ENCODE data around the gene CCNK. TPM values are rescaled to one million over a fixed set of nuclear protein-coding genes. Genes with fewer than 3 reads are reported as not detected.

CCNK gene
- total and polyA plus RNA-seq, 10 of the 15 experiments (the other 5 are each of a cell fraction or from before 2014, with no cell fraction given), result 10.8 to 88.0 (median 22.5) TPM

DNA sequence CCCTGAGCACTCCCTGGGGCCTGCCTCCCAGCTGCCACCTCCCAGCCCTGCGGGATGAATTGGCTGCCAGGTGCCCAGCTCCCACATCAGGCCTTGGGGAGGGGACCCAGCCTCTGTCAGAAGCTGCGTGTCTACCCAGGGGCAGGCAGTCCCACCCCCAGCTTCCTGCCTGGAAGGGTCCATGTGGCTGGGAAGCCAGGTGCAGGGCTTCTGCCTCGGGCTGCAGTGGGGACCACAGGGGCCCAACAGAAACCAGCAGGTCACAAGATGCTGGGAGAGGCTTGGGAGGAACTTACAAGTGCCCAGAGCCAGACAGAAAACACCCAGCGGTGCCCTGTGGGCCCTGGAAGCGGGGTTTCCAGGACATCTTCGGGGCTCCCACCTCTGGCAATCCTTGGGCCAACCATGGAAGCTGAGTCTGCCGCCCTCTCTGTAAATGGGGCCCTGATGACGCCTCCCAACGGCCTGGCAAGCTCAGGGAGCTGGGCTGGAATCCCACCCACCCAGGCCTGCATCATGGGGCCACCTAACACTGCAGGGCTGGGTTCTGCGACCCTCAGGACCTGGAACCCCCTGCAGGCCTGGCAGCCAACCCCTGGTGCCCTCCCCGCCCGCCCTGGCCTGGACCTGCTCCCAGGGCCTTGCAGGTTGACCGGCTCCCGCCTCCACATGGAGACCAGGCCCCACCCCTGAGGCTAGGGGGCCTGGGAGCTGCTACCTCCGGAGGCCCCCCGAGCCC lies 36.6 kb downstream of the CCNK start:
- peaks cover 0 to 3% of the 10 kb centered on the region in 2 experiments; a peak in 2 of 4 replicates for H3K36me3 ChIP-seq (ENCODE audit: control insufficient read depth in 2 of 2, insufficient read depth in 2 of 2, low read length in 1 of 2)
- ATAC-seq, result peak; percentile 5; the same call in 2 of the 3 replicates

More for the DNA sequence above, 36.6 kb downstream of the CCNK start:
- H3K4me1 ChIP-seq (ENCODE audit: control insufficient read depth, insufficient read depth, low read length), result no peaks in the 10 kb centered on the region
- no TSS peak for BruUV-seq (replicated peaks)
- no peak overlapping the region for H2AFZ ChIP-seq (ENCODE audit: control insufficient read depth, low read depth, low read length)
- POLR2A ChIA-PET, result no interaction called here
- CTCF ChIA-PET, result interaction anchor here (0.7 to 1.3 kb wide), 4 partner anchors 105 to 116 kb away, joined by 3 to 7 read pairs (median 3); no protein-coding TSS in a partner anchor
- FAIRE-seq (no peak), DNase-seq (ENCODE audit: low read depth, low spot score) (no peak)
- SMC1A ChIA-PET (ENCODE audit: uncharacterized antibody, unreplicated experiment), result no interaction called here
- TF ChIP-seq SUPT20H (IDR thresholded peaks at IDR 0.05; ENCODE audit: borderline replicate concordance, control insufficient read depth, low read depth, low read length) (no peak), SRF (IDR thresholded peaks at IDR 0.05; ENCODE audit: low read depth in 2 of 2, low read length in 2 of 2) (no peak), CHD1 (IDR thresholded peaks at IDR 0.05; ENCODE audit: low read depth, low read length) (no peak), SREBF1 (IDR thresholded peaks at IDR 0.05; ENCODE audit: low read length) (no peak), SIN3A (IDR thresholded peaks at IDR 0.05; ENCODE audit: low read depth, low read length) (no peak), TCF7 (IDR thresholded peaks at IDR 0.05; ENCODE audit: borderline replicate concordance) (no peak), RFX5 (IDR thresholded peaks at IDR 0.05; ENCODE audit: low read depth, low read length) (no peak), MXI1 (IDR thresholded peaks at IDR 0.05; ENCODE audit: low read depth, low read length) (no peak), RB1 (IDR thresholded peaks at IDR 0.05; ENCODE audit: borderline replicate concordance) (no peak)
- TF ChIP-seq, protein P1, sequence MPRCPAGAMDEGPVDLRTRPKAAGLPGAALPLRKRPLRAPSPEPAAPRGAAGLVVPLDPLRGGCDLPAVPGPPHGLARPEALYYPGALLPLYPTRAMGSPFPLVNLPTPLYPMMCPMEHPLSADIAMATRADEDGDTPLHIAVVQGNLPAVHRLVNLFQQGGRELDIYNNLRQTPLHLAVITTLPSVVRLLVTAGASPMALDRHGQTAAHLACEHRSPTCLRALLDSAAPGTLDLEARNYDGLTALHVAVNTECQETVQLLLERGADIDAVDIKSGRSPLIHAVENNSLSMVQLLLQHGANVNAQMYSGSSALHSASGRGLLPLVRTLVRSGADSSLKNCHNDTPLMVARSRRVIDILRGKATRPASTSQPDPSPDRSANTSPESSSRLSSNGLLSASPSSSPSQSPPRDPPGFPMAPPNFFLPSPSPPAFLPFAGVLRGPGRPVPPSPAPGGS (IDR thresholded peaks at IDR 0.05; ENCODE audit: borderline replicate concordance, insufficient read depth, low read depth, low read length, poor library complexity, severe bottlenecking), result no peak
- TF ChIP-seq, protein P2, sequence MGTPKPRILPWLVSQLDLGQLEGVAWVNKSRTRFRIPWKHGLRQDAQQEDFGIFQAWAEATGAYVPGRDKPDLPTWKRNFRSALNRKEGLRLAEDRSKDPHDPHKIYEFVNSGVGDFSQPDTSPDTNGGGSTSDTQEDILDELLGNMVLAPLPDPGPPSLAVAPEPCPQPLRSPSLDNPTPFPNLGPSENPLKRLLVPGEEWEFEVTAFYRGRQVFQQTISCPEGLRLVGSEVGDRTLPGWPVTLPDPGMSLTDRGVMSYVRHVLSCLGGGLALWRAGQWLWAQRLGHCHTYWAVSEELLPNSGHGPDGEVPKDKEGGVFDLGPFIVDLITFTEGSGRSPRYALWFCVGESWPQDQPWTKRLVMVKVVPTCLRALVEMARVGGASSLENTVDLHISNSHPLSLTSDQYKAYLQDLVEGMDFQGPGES (IDR thresholded peaks at IDR 0.05), result no peak
- TF ChIP-seq, protein P3, sequence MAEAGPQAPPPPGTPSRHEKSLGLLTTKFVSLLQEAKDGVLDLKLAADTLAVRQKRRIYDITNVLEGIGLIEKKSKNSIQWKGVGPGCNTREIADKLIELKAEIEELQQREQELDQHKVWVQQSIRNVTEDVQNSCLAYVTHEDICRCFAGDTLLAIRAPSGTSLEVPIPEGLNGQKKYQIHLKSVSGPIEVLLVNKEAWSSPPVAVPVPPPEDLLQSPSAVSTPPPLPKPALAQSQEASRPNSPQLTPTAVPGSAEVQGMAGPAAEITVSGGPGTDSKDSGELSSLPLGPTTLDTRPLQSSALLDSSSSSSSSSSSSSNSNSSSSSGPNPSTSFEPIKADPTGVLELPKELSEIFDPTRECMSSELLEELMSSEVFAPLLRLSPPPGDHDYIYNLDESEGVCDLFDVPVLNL (IDR thresholded peaks at IDR 0.05; ENCODE audit: low read depth, low read length), result no peak
- no peak overlapping the region for H3K4me3 ChIP-seq
- H3K79me2 ChIP-seq (ENCODE audit: control insufficient read depth, insufficient read depth, low read length), result no peaks in the 10 kb centered on the region
- in situ Hi-C loops (cut with MboI), result no loop called here
- no peaks in the 10 kb centered on the region for H4K20me1 ChIP-seq (ENCODE audit: control insufficient read depth, insufficient read depth)
- H3K4me2 ChIP-seq (ENCODE audit: control insufficient read depth, insufficient read depth), result no peak overlapping the region
- RAD21 ChIA-PET (ENCODE audit: unreplicated experiment), result interaction anchor here (1.1 kb wide), 1 partner anchor 112 kb away, joined by 3 read pairs; no protein-coding TSS in a partner anchor
- no peaks in the 10 kb centered on the region for H3K9me3 ChIP-seq (replicated peaks; ENCODE audit: control insufficient read depth, insufficient read depth, low read length)
- no peaks in the 10 kb centered on the region for H3K27me3 ChIP-seq (replicated peaks in 1 of 2; ENCODE audit: control insufficient read depth in 2 of 2, insufficient read depth in 2 of 2, low read length in 1 of 2)
- no peak overlapping the region for H3K27ac ChIP-seq (ENCODE audit: control insufficient read depth, insufficient read depth)
- 39% methylated on average over 12 of the region's 16 CpGs for WGBS (ENCODE audit: insufficient coverage, insufficient replicate concordance, low lambda C conversion rate, missing lambda C conversion rate)
- intact Hi-C loops (cut with micrococcal nuclease; ENCODE audit: unreplicated experiment), result loop anchor here (1.0 to 2.0 kb wide), 3 partner anchors 111 to 375 kb away; no protein-coding TSS in a partner anchor
- no peak overlapping the region for H3K9ac ChIP-seq (ENCODE audit: control insufficient read depth, insufficient read depth, low read length)

Measured in GM12878 (cell line).